ENCODE results near the gene PLPPR3. TPM values are rescaled to one million over a fixed set of nuclear protein-coding genes. Genes with fewer than 3 reads are reported as not detected.

PLPPR3 gene
- total RNA-seq, 2 experiments from 2014 or later, result not detected

GRCh38 chr19:863315-863620, 41.5 kb upstream of the PLPPR3 start:
- Mint-ChIP-seq H3K9me3 (no peaks in the 10 kb centered on the region), H3K4me1 (ENCODE audit: low read depth) (peaks cover 14% of the 10 kb centered on the region), H3K27ac (no peak overlapping the region), H3K36me3 (ENCODE audit: low read depth) (no peaks in the 10 kb centered on the region), H3K27me3 (peaks cover 11% of the 10 kb centered on the region), H3K4me3 (peak overlapping the region; percentile 26)
- no peak for TF ChIP-seq CTCF (IDR thresholded peaks at IDR 0.05)
- POLR2A ChIA-PET, result interaction anchor here (1.3 to 2.8 kb wide), 6 partner anchors 9 to 121 kb away, joined by 3 to 9 read pairs (median 4); partner anchors contain the start of genes MED16, RNU6-9 and WDR18
- CTCF ChIA-PET, result interaction anchor here (0.6 to 2.5 kb wide), 27 partner anchors 9 to 378 kb away, joined by 3 to 31 read pairs (median 4); partner anchors contain the start of genes KISS1R, MED16, RNU6-9 and WDR18
- DNase-seq (no peak), ATAC-seq (no peak)
- intact Hi-C loops (cut with micrococcal nuclease), result loop anchor here (2.0 kb wide), 1 partner anchor 58 kb away; no protein-coding TSS in a partner anchor

GRCh38 chr19:862581-863314, 41.0 kb upstream of the PLPPR3 start:
- no peaks in the 10 kb centered on the region for H3K36me3 Mint-ChIP-seq (ENCODE audit: low read depth)
- POLR2A ChIA-PET, result interaction anchor here (1.3 to 2.8 kb wide), 5 partner anchors 9 to 121 kb away, joined by 3 to 9 read pairs (median 5); partner anchors contain the start of gene WDR18
- intact Hi-C loops (cut with micrococcal nuclease), result loop anchor here (2.0 kb wide), 1 partner anchor 58 kb away; no protein-coding TSS in a partner anchor
- peaks cover 13% of the 10 kb centered on the region for H3K27me3 Mint-ChIP-seq
- CTCF ChIA-PET, result interaction anchor here (0.8 to 2.5 kb wide), 11 partner anchors 45 to 378 kb away, joined by 3 to 31 read pairs (median 4); partner anchors contain the start of genes KISS1R and WDR18
- H3K4me3 Mint-ChIP-seq, result peak overlapping the region; percentile 33
- no peak for TF ChIP-seq CTCF (IDR thresholded peaks at IDR 0.05)
- no peak overlapping the region for H3K27ac Mint-ChIP-seq
- DNase-seq (peak; percentile 84), ATAC-seq (peak; percentile 64)
- peaks cover 14% of the 10 kb centered on the region for H3K4me1 Mint-ChIP-seq (ENCODE audit: low read depth)
- H3K9me3 Mint-ChIP-seq, result no peaks in the 10 kb centered on the region

GRCh38 chr19:861756-862580, 40.2 kb upstream of the PLPPR3 start:
- TF ChIP-seq CTCF (IDR thresholded peaks at IDR 0.05), result no peak
- Mint-ChIP-seq H3K4me3 (no peak overlapping the region), H3K36me3 (ENCODE audit: low read depth) (no peaks in the 10 kb centered on the region), H3K27me3 (peaks cover 14% of the 10 kb centered on the region), H3K27ac (no peak overlapping the region), H3K4me1 (ENCODE audit: low read depth) (peaks cover 14% of the 10 kb centered on the region), H3K9me3 (no peaks in the 10 kb centered on the region)
- DNase-seq (peak; percentile 72), ATAC-seq (peak; percentile 47)
- ChIA-PET POLR2A (interaction anchor here (2.8 kb wide), 1 partner anchor 10 kb away, joined by 9 read pairs; no protein-coding TSS in a partner anchor), CTCF (interaction anchor here (0.9 to 2.1 kb wide), 2 partner anchors 45 to 58 kb away, joined by 3 to 28 read pairs; no protein-coding TSS in a partner anchor)
- intact Hi-C loops (cut with micrococcal nuclease), result loop anchor here (2.0 kb wide), 1 partner anchor 59 kb away; no protein-coding TSS in a partner anchor

- Mint-ChIP-seq H3K27me3 (peaks cover 14% of the 10 kb centered on the region), H3K27ac (no peak overlapping the region), H3K9me3 (no peaks in the 10 kb centered on the region), H3K36me3 (ENCODE audit: low read depth) (no peaks in the 10 kb centered on the region), H3K4me3 (no peak overlapping the region), H3K4me1 (ENCODE audit: low read depth) (peaks cover 14% of the 10 kb centered on the region)
- ChIA-PET POLR2A (interaction anchor here (1.3 to 2.8 kb wide), 2 partner anchors 11 to 31 kb away, joined by 3 to 9 read pairs; no protein-coding TSS in a partner anchor), CTCF (no interaction called here)
- intact Hi-C loops (cut with micrococcal nuclease), result no loop called here
- DNase-seq (no peak), ATAC-seq (no peak)
- TF ChIP-seq CTCF (IDR thresholded peaks at IDR 0.05), result no peak
These were observed 39.5 kb upstream of the PLPPR3 start for GRCh38 chr19:861141-861755.

All from activated CD8-positive, alpha-beta T cell treated with anti-CD3 and anti-CD28 coated beads for 36 hours (primary cell).